HG03025 (cell line): ENCODE results near the gene CCDC154.

ENCODE experiments used
- ATAC-seq: cut with Tn5 transposase; IDR thresholded peaks from one replicate; pipeline ENCODE4 v1.9.1; 2021; ENCODE audit warnings: mild to moderate bottlenecking, moderate library complexity; ENCODE audit not compliant: unreplicated experiment, low FRiP score

Gene CCDC154

DNA sequence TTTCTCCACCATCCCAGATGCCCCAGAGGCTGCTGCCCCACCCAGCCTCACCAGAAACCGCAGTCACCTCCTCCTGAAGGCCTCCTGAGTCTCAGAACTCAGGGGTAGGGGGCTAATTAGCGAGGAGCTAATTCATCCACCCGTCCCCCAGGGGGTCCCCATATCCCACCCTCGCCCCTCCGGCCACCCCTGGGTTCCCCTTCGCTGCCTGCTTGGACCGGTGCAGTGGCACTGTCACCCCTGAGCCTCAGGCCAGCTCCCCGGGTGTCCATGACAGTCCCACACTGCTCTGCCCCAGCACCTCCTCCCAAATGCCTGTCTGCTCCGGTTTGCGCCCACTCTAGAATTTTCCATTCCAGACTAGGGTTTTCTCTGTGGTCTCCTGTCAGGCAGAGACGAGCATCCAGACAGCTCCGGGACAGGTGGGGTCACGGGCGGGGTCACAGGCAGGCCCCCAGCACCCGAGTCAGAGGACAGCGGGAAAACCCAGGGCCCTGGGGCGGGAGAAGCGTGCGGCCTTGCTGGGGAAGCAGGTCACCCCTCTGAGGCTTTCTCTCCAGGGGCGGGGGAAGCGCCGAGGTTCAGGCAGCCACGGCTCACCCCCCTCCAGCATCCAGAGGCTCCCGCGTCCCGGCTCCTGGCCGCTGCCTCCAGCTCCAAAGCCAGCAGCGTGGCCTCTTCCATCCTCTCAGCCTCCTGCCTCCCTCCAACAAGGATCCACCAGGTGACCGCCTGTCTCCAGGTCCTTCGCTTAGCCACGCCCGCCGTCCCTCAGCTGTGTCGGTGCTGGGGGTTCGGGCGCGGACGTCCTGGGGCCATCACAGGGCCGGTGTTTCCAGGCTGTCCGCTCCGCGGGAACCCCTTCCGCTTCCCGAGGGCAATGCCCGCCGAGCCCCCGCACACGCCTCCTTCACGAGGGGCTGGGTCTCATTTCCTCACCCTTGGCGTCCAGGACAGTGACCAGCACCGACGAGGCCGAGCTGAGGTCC lies 16.6 kb downstream of the CCDC154 start:
- ATAC-seq = no peak

DNA sequence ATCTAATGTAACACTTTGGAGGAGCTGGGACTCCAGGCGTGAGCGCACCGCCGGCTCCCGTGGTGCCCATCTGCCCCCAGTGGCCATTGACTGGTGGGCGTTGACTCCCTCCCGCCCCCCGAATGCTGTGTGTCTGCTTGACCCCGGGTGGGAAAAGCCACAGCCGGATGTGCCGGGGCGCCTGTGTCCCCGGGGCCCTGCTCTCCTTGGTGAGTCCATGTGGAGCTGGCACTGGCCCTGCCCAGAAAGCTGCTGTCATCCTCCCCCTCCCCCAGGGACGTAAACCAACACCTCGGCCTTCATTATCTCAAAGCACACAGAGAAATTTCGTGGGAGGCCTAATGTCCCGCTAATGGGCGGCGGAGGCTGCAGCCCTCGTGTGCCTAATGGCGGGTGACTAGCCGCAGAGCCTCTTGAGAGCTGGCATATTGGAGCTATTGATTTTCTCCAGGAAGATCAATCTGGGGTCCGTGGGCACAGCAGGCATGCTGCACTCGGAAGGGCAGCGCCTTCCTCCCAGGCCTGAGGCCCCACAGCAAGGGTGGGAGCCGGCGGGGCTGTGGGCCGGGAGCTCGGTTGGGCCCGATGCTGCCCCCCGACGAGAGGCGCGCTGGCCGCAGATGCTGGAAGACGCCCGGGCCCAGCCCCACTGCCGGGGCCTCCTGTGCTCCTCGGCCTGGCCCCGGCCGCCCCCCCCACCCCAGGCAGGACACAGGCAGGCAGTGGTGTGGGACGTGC lies 17.5 kb downstream of the CCDC154 start:
- no peak for ATAC-seq

DNA sequence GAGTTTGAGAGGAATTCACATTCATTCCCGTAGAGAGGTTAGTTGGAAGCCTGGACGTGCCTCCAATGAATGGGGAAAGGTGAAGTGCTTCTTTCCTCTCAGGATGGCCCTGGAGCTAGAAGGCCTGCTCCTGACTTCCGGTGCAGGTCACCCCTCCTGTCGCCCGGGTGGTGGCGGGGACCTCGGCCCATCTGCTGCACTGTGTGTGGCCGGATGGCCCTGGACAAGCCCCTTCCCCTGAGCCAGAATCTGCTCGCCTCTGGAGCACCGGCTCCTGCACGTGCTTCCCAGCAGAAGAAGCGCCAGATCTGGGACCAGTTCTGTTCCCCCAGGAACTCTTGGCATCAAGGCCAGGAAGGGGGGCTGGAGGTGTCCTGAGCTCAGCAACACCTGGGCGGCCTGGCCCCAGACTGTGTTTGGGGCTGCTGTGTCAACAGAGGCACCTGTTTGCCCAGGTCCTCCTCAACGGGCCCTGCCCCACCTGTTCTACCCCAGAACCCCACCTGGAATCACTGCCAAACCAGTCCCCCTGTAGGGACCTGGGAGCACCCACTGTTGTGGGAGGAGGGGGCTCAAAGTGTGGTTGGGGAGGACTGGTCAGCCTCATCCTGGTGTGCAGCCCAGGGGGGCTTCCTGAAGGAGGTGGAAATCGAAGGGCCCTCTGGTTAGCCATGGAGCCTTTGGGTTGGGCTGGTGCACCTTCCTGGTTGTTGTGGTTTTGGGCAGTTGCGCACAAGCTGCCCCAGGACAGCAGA lies 18.6 kb downstream of the CCDC154 start:
- ATAC-seq = no peak

DNA sequence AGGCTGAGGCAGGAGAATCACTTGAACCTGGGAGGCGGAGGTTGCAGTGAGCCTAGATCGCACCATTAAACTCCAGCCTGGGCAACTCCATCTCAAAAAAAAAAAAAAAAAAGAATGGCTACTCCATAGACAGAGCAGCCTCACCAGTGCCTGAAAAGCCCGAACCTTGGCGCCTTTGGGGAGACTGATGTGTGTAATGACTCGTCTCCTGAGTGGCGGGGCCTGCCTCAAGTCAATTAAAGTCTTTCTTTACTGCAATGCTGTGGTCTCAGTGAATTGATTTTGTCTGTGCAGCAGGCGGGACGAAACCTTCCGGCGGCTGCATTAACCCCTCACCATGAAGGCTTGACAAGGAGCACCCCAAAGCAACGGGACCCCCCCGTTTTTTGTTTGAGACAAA lies 20.3 kb downstream of the CCDC154 start:
- no peak for ATAC-seq

DNA sequence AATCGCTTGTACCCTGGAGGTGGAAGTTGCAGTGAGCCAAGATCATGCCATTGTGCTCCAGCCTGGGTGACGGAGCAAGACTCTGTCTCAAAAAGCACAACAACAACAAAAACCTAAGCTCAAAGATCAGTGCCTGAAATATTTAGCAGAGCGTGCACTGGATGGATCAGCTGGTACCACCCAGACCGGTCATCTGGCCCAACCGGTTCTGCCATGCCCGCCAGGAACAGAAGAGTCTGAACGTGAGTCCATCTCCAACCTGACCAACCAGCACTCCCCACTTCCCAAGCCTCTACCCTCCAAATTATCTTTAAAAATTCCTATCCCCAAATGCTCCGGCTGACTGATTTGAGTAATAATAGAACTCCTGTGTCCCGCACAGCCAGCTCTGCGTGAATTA lies 22.3 kb downstream of the CCDC154 start:
- ATAC-seq = no peak

DNA sequence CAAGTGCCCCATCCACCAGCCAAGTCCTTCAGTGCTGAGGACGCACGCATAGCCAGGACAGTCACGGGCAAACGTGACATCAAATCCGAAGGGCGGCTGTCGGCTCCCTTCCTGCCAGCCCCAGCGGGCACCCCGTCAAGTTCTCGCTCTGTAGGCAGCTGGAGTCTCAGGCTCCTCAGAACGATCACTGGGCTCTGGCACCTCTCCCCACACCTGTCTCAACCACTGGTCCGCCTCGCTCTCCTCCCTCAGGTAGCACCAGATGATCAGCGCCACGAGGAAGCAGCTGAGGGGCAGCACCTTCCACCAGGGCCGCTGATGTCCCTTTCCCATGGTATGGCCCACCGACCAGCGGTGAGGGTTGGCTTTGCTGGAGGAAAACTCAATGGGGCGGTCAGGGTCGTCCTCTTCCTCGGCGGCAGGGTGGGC lies 24.2 kb downstream of the CCDC154 start:
- peak; percentile 4 for ATAC-seq

- ATAC-seq = no peak
Observed at GRCh38 chr16:1416521-1416941, 27.8 kb downstream of the CCDC154 start.

DNA sequence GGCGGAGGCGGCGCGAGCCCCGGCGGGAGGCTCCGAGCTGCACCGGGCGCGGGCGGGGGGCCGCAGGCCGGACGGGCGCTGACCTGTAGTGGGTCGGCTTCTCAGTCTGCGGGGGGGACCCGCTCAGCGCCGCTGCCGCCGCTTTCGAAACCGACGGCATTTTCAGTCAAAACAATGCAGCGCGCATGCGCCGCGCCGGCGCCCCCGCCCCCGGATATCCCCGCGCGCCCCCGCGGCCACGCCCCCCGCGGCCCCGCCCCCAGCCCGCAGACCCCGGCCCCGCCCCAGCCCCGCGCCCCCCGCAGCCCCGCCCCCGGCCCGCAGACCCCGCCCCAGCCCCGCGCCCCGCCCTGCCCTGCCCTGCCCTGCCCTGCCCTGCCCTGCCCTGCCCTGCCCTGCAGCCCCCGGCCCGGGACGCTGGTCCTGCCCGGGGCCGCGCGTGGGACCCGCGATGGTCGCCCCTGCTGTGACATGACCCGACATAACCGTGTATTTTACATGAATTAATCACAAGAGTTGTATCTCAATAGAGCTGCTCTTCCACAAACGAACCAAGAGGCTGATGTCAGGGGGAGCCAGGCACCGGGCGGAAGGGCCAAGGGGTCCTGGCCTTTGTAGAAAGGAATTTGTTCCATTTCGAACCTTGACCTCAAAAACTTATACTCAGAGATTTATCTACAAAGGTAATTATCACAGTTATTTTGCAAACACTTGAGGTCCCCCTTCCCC lies 29.7 kb downstream of the CCDC154 start, which contains the start of gene UNKL:
Gene UNKL, minus strand, starts transcription at position 173 of the 729 bp plus-strand sequence. Its CDS starts 13 bp downstream, at position 160.
- peak; percentile 55 for ATAC-seq

DNA sequence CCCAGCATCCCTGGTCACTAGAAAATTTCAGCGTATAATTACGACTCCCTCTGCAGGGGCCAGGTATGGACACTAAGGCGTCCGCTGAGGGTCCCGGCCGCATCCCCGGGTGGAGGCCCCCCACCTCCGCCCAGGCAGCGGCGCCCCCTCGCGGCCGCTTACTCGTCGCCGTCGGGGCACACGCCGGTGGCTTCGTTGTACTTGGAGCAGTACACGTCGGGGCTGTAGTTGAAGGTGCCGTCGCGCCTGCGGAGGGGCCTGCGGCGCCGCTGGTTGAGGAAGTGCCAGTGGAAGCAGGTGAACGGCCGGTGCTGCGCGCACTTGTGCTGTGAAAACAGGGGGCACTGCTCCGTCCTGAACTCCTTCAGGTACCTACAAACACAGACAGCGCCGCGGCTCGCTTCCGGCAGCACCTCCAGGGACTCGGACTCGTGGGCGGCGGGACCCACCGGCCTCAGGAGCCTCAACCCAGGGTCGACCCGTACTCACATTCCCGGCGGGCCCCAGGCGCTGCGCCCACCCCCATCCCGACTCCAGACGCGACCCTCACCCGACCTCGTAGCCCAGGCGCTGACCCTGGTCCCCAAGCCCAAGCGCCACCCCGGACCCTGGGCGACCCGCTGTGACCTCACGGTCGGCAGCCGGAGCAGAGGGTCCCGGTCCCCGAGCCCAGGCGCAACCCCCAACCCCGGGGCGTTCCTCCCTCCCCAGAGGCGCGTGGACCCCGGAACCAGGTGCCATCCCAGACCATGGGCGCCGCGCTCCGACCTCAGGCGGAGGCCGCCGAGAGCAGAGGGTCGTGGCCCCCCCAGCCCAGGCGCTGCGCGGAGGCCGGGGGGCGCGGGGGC lies 30.4 kb downstream of the CCDC154 start:
- peak; percentile 30 for ATAC-seq

- ATAC-seq = no peak
Observed at GRCh38 chr16:1412847-1413246, 31.5 kb downstream of the CCDC154 start.

- ATAC-seq = peak; percentile 72
Observed at GRCh38 chr16:1408171-1408837, 36.1 kb downstream of the CCDC154 start.

- no peak for ATAC-seq
Observed at GRCh38 chr16:1407753-1408152, 36.6 kb downstream of the CCDC154 start.

GRCh38 chr16:1403733-1404132 lies 40.6 kb downstream of the CCDC154 start:
- ATAC-seq = no peak

DNA sequence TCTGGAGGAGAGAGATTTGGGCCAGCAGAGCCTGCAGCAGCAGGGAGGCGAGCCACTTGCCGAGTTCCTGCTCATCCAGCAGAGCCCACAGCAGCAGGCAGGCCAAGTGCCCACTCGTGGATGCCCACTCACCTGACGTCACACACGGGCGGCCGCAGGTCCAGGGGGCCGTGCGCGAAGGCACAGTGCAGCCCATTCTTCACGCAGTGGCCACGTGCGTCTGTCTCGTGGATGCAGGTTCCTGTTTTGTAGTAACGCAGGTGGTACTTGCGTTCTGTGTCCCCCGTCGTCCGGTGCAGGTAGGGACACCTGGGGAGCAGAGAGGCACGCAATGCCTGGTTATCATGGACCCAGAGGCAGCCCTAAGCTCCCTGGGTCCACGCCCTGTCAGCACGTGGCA lies 41.3 kb downstream of the CCDC154 start:
- ATAC-seq = no peak

- no peak for ATAC-seq
Observed at GRCh38 chr16:1401758-1402154, 42.6 kb downstream of the CCDC154 start.

DNA sequence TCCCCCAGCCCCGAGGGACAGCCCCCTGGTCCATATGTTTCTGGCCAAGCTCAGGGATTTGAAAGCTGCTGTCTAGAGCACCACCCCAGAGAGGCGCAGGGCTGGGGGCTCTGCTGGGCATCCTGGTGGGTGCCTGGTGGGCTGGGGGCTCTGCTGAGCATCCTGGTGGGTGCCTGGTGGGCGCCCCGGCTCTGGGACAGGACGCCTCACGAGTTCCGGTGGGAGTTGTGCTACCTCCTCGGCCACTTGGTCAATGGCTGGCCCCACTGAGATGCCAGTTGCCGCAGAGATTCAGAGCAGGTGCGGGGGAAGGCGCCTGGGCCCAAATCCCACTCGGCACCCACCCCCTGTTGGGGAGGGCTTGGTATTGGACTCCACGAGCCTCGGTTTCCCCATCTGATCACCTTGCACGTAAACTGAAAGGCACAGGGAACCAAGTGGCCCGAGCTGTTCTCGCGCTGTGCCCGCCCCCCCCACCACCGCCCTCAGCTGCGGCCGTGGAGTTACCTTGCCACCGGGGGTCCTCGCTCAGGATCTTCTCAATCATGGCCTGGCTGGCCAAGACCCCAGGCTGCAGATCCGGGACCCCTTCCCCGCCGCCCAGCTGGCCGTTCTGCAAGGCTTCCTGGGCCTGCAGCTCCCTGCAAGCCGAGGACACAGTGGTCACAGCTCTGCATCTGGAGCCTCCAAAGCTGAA lies 43.1 kb downstream of the CCDC154 start:
- no peak for ATAC-seq

DNA sequence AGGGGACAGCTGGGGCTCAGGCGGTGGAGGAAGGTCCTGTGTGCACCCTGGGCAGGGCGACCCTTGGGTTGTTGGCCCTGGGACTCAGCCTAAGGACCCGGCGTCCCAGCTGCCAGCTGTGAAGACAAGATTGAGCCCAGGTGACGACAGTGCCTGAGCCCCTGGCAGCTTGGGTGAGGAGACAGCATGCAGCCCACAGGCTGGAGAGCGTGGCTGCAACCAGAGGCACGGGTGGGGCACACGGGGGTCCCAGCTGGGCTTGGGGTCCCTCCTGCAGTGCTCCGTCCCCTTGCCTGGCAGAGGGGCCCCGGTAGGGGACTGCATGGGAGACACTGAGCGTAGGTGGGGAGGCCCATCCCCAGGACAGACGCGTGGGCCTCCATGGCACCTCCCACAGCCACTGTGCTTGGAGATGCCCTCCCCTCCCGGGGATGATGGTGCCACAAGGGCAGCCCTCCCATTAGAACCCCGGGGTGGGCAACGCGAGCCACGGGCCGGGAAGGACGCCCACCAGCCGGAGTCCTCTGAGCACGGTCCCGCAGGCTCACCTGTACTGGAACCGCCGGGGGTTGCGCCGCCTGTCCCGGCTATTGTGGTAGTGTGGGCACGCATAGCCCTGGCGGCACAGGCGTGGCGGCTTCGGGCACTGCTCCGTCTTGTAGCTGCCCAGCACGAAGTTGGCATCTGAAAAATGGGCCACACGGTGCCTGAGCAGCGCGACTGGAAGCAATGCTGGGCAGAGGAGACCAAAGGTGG lies 45.4 kb downstream of the CCDC154 start:
- no peak for ATAC-seq
